Natural killer cell treated with Interleukin-12 subunit alpha and Interleukin-12 subunit beta and Interleukin-15 and Interleukin-18, amount 100 ng/mL, for 72 hours (primary cell): ENCODE results near the gene DHODH. TPM values are rescaled to one million over a fixed set of nuclear protein-coding genes. Genes with fewer than 3 reads are reported as not detected.
"Not testable (repeated sequence)": the region's sequence is repeated elsewhere in the genome, so short reads cannot be mapped to it uniquely, and the experiment has no call there.

Source experiments
- ATAC-seq, 2 donors: fragments of 150-1000 bp; cut with Tn5 transposase in 1 of 2; sonication (Bioruptor Pico), chemical (Tn5 transposase) in 1 of 2; 2 replicates each; pipeline ENCODE4 v1.10.0; 2021
- DNase-seq: peaks from one replicate; pipeline ENCODE4 v3.0.0; 2022; ENCODE audit warnings: low spot score
- H3K27ac Mint-ChIP-seq, 2 donors: 1 replicate in 1 of 2; 2 replicates in 1 of 2; pipeline ENCODE4 v1.8.0; 2022; ENCODE audit warnings: mixed read lengths in 2 of 2, mild to moderate bottlenecking in 1 of 2, moderate library complexity in 1 of 2
- H3K27me3 Mint-ChIP-seq, 2 donors: 1 replicate in 1 of 2; 2 replicates in 1 of 2; pipeline ENCODE4 v1.8.0; 2022; ENCODE audit warnings: mixed read lengths in 2 of 2
- H3K36me3 Mint-ChIP-seq: one replicate; pipeline ENCODE4 v1.8.0; 2022; ENCODE audit warnings: mixed read lengths
- H3K4me1 Mint-ChIP-seq, 2 donors: 1 replicate in 1 of 2; 2 replicates in 1 of 2; pipeline ENCODE4 v1.8.0; 2022; ENCODE audit warnings: low read depth in 2 of 2, mixed read lengths in 2 of 2, mild to moderate bottlenecking in 1 of 2
- H3K4me3 Mint-ChIP-seq: one replicate; pipeline ENCODE4 v1.8.0; 2022; ENCODE audit warnings: mixed read lengths
- H3K9me3 Mint-ChIP-seq: 2 replicates; pipeline ENCODE4 v1.8.0; 2022; ENCODE audit warnings: mixed read lengths
- total RNA-seq, 2 donors: library from RNA; stranded (reverse); gene quantifications; one replicate each; pipeline ENCODE4 v1.2.3, GENCODE V29; 2022

DHODH gene
- total RNA-seq, 2 donors from 2014 or later, result 14.8 to 28.7 TPM

DNA sequence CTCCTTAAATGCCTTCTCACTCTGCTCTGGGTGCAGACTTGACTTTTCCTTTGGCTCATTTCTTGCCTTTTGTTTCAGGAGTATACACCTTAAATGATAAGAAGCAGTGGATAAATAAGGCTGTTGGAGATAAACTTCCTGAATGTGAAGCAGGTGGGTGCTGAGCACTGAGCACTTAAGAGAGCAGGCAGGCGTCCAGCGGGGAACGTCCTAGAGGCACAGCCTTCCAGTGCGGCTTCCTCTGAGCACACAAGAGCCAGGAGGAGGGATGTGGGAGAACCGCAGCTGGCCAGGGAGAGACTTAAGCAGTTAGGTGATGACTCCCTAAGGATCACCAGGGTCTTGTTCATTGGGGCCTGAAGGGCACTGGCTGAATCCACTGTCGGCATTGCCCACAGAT, 66.5 kb downstream of the DHODH start:
- not testable (repeated sequence) for ATAC-seq, H3K27me3 Mint-ChIP-seq, H3K4me3 Mint-ChIP-seq, H3K9me3 Mint-ChIP-seq, H3K27ac Mint-ChIP-seq, DNase-seq, H3K36me3 Mint-ChIP-seq, H3K4me1 Mint-ChIP-seq

Other genes starting within 250 kb of the DHODH start
- 100 to 1,000 TPM; 111 to 120 TPM for gene AP1G1, start 199.9 kb upstream of the DHODH start, total RNA-seq
- 10 to 100 TPM; 24.5 to 25.7 TPM for gene ATXN1L, start 162.8 kb upstream of the DHODH start, total RNA-seq
- 1 to 10 TPM; 2.8 to 5.8 TPM for gene ZNF821, start 124.6 kb upstream of the DHODH start, total RNA-seq
- gene IST1, start 113.2 kb upstream of the DHODH start, total RNA-seq, result 100 to 1,000 TPM; 169 to 181 TPM
- gene PKD1L3, start 8.3 kb upstream of the DHODH start, total RNA-seq, result not detected
- not detected for gene HP, start 45.8 kb downstream of the DHODH start, total RNA-seq
- gene HPR, start 54.5 kb downstream of the DHODH start, total RNA-seq, result not detected
- gene TXNL4B, start 84.9 kb downstream of the DHODH start, total RNA-seq, result 10 to 100 TPM; 24.2 to 28.8 TPM
- gene DHX38, start 85.1 kb downstream of the DHODH start, total RNA-seq, result 100 to 1,000 TPM; 108 to 121 TPM
- gene PMFBP1, start 163.4 kb downstream of the DHODH start, total RNA-seq, result under 1 TPM; 0.45 to 0.67 TPM